Uterine smooth muscle cell (primary cell): Measurements from ENCODE around the gene ALG12. TPM values are rescaled to one million over a fixed set of nuclear protein-coding genes. Genes with fewer than 3 reads are reported as not detected.

Experiments
- total RNA-seq: library from RNA; depleted of rRNA; stranded (reverse); fragments of >200 nt; gene quantifications from 2 replicates; pipeline ENCODE4 v1.2.3, GENCODE V29; 2014

ALG12 gene
- 11.8 and 24.1 TPM in 2 replicates for total RNA-seq

GRCh38 chr22:49917974-49918910, at the start of gene ALG12, which contains the start of gene CRELD2:
TSS of gene ALG12 (minus strand) at chr22:49918438. CDS start at chr22:49913765, 4,673 bp downstream.
TSS of gene CRELD2 (plus strand) at chr22:49918634. CDS start at chr22:49918770, 136 bp downstream.

GRCh38 chr22:49960159-49961004, 42.1 kb upstream of the ALG12 start, which contains the start of gene PIM3:
TSS of gene PIM3 (plus strand) at chr22:49960772. CDS start at chr22:49960948, 176 bp downstream.

DNA sequence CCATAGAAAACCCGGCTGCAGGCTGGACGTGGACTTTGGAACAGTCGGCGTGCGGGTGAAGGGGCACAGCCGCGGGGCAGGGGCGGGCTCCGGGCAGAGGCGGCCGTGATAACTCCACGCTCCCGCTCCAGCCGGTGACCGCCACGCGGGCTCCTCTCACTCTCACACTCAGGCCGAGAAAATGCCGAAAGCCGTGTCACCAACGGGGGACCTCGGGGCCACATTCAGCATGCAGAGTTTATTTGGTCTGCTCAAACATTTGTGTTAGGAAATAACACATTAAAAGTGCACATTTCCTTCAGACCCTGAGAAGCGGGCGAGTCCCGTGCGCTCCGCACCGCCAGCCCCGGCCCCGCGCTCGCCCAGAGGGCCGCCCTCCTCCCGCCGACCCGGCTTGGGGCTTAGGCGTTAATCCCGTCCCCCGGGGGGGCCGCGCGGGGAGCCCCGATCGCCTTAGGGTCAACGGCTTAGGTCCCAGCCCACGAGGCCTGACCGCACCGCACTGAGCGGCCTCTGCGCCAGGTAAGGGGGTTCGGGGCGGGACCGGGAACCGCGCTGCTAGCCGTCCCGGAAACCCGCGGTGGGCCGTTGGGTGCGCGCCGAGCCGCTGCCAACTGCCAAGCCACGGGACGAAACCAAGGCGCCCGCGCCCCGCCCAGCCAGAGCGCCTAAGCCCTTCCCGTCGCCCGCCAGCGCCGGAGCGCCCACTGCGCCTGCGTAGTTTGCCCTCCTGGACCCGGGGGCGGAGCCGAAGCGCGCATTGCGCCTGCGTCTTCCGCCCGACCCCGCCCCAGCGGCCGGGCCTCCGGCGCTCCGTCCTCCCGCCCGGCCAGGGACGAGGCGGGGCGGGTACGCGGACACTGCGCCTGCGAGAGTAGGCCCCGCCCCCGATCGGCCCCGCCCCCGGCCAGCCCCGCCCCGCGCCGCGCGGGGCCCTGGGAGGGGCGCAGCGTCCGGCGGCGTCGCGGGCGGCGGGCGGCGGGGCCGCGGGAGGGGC, 65.0 kb downstream of the ALG12 start, which contains the start of gene ZBED4:
ZBED4 (plus strand) TSS at position 947 of the 997 bp plus-strand sequence. CDS start 29,819 bp downstream, outside the sequence.

Other genes with a start within 250 kb of the ALG12 start
- 29.4 and 34.0 TPM in 2 replicates for gene BRD1, start 90.6 kb downstream of the ALG12 start, total RNA-seq
- gene ZBED4, start 64.6 kb downstream of the ALG12 start, total RNA-seq, result 10.1 and 11.2 TPM in 2 replicates
- 84.0 and 180 TPM in 2 replicates for gene CRELD2, start 196 bp upstream of the ALG12 start, total RNA-seq
- 59.5 and 60.0 TPM in 2 replicates for gene PIM3, start 42.3 kb upstream of the ALG12 start, total RNA-seq
- gene IL17REL, start 94.3 kb upstream of the ALG12 start, total RNA-seq, result not detected in 2 replicates
- gene TTLL8, start 139.9 kb upstream of the ALG12 start, total RNA-seq, result not detected in 2 replicates
- 0.12 TPM in 1 of 2 replicates, not detected in the other for gene MLC1, start 167.0 kb upstream of the ALG12 start, total RNA-seq
- 1.7 and 5.1 TPM in 2 replicates for gene MOV10L1, start 171.6 kb upstream of the ALG12 start, total RNA-seq